ENCODE measurements around the gene IPMK.

Gene IPMK

DNA sequence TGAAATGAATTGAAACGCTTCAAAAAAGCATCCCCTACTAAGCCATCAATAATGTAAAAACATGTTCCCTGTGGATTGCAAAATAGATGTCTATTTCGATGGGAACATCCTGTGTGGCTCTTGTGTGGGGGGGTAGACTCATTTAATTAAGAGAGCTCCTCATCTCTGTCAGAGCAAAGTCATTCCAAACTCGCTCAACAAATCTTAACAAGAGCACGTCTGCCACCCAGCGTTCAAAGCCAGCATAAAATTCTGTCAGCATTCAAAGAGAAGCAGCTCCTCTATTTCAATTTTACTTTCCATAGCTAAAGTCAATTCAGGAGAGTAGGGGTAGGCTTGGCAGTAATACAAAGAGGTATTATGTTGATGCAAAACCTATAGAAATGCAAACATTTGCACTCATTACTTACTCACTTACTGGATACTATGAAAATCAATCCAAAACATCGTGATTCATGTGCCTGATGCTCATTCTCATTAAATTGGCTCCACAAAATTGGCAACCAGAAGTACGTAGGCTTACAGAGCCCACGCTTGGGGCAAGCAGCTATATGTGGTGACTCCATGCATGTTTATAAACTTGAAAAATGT is 114.9 kb downstream of the IPMK start:
- DNase-seq: peak in 7 of 14 donors; percentile 1 to 30 (median 14)

DNA sequence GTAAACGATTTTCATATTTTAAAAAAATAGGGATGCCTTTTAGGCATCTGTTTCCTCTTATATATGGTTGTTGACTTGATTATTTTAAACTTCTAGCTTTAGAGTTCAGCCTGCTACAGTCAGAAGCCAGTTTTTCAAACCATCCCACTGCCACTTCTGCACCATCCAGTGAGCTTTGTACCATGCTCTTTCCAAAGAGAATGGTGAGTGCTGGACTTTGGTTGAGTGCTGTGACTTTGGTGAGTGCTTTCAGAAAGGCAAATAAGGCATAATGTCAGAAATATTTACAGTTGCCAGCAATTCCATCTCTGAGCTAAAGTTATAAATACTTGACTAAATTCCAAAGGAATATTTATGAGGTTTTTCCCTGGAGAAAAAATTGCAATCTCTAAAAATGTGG is 117.4 kb downstream of the IPMK start:
- DNase-seq: no peak

DNA sequence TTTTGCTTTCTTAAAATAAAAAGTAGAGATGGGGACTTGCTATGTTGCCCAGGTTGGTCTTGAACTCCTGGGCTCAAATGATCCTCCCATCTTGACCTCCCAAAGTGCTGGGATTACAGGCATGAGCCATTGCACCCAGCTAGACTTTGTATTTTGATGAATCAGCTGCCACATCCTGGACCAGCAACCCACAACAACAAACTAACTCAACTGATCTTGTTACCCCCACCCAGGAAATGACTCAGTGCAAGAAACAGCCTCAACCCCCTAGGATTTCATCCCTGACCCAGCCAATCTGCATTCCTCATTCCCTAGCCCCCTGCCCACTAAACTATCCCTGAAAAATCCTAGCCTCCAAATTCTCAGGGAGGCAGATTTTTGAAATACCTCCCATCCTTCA is 123.8 kb downstream of the IPMK start:
- no peak for DNase-seq

Measured in C1 segment of cervical spinal cord (tissue), 14 donors.